ENCODE results near the gene KIAA0825.

Gene KIAA0825

GRCh38 chr5:94618493-94619328, at the start of gene KIAA0825, which contains the start of gene SLF1:
Gene KIAA0825, minus strand, starts transcription at chr5:94618604. Its CDS starts 81,478 bp downstream, at chr5:94537126.
Gene SLF1, plus strand, starts transcription at chr5:94618669. Its CDS starts 10,142 bp downstream, at chr5:94628811.
- TF ChIP-seq GATA2 (IDR thresholded peaks at IDR 0.05; ENCODE audit: low read depth, low read length), result no peak; the same call in 1 of the 2 replicates
- no peak for TF ChIP-seq GATA3 (IDR thresholded peaks at IDR 0.05; ENCODE audit: low read depth, low read length)

- no peak for TF ChIP-seq GATA3 (IDR thresholded peaks at IDR 0.05; ENCODE audit: low read depth, low read length)
- TF ChIP-seq GATA2 (IDR thresholded peaks at IDR 0.05; ENCODE audit: low read depth, low read length), result no peak
Measured at GRCh38 chr5:94667937-94668336, 49.5 kb upstream of the KIAA0825 start.

GRCh38 chr5:94661086-94661485, 42.7 kb upstream of the KIAA0825 start:
- TF ChIP-seq GATA2 (IDR thresholded peaks at IDR 0.05; ENCODE audit: low read depth, low read length) (no peak), GATA3 (IDR thresholded peaks at IDR 0.05; ENCODE audit: low read depth, low read length) (no peak)

- TF ChIP-seq GATA2 (IDR thresholded peaks at IDR 0.05; ENCODE audit: low read depth, low read length), result no peak
- TF ChIP-seq GATA3 (IDR thresholded peaks at IDR 0.05; ENCODE audit: low read depth, low read length), result no peak
Measured at GRCh38 chr5:94660506-94660905, 42.1 kb upstream of the KIAA0825 start.

- TF ChIP-seq GATA3 (IDR thresholded peaks at IDR 0.05; ENCODE audit: low read depth, low read length) (no peak), GATA2 (IDR thresholded peaks at IDR 0.05; ENCODE audit: low read depth, low read length) (no peak)
Measured at GRCh38 chr5:94658272-94658671, 39.9 kb upstream of the KIAA0825 start.

- no peak for TF ChIP-seq GATA2 (IDR thresholded peaks at IDR 0.05; ENCODE audit: low read depth, low read length)
- TF ChIP-seq GATA3 (IDR thresholded peaks at IDR 0.05; ENCODE audit: low read depth, low read length), result no peak
Measured at GRCh38 chr5:94649874-94650273, 31.5 kb upstream of the KIAA0825 start.

GRCh38 chr5:94646758-94647157, 28.4 kb upstream of the KIAA0825 start:
- TF ChIP-seq GATA2 (IDR thresholded peaks at IDR 0.05; ENCODE audit: low read depth, low read length) (no peak), GATA3 (IDR thresholded peaks at IDR 0.05; ENCODE audit: low read depth, low read length) (no peak)

- no peak for TF ChIP-seq GATA2 (IDR thresholded peaks at IDR 0.05; ENCODE audit: low read depth, low read length)
- TF ChIP-seq GATA3 (IDR thresholded peaks at IDR 0.05; ENCODE audit: low read depth, low read length), result no peak
Measured at GRCh38 chr5:94645053-94645452, 26.6 kb upstream of the KIAA0825 start.

- TF ChIP-seq GATA2 (IDR thresholded peaks at IDR 0.05; ENCODE audit: low read depth, low read length) (no peak), GATA3 (IDR thresholded peaks at IDR 0.05; ENCODE audit: low read depth, low read length) (no peak)
Measured at GRCh38 chr5:94640176-94640575, 21.8 kb upstream of the KIAA0825 start.

GRCh38 chr5:94632024-94632423, 13.6 kb upstream of the KIAA0825 start:
- TF ChIP-seq GATA2 (IDR thresholded peaks at IDR 0.05; ENCODE audit: low read depth, low read length) (no peak), GATA3 (IDR thresholded peaks at IDR 0.05; ENCODE audit: low read depth, low read length) (no peak)

GRCh38 chr5:94627191-94627590, 8.8 kb upstream of the KIAA0825 start:
- no peak for TF ChIP-seq GATA3 (IDR thresholded peaks at IDR 0.05; ENCODE audit: low read depth, low read length)
- no peak for TF ChIP-seq GATA2 (IDR thresholded peaks at IDR 0.05; ENCODE audit: low read depth, low read length)

GRCh38 chr5:94623877-94624276, 5.5 kb upstream of the KIAA0825 start:
- TF ChIP-seq GATA3 (IDR thresholded peaks at IDR 0.05; ENCODE audit: low read depth, low read length) (no peak), GATA2 (IDR thresholded peaks at IDR 0.05; ENCODE audit: low read depth, low read length) (no peak)

- TF ChIP-seq GATA3 (IDR thresholded peaks at IDR 0.05; ENCODE audit: low read depth, low read length), result no peak
- TF ChIP-seq GATA2 (IDR thresholded peaks at IDR 0.05; ENCODE audit: low read depth, low read length), result no peak
Measured at GRCh38 chr5:94623011-94623410, 4.6 kb upstream of the KIAA0825 start.

- TF ChIP-seq GATA3 (IDR thresholded peaks at IDR 0.05; ENCODE audit: low read depth, low read length), result no peak
- TF ChIP-seq GATA2 (IDR thresholded peaks at IDR 0.05; ENCODE audit: low read depth, low read length), result no peak
Measured at GRCh38 chr5:94621763-94622162, 3.4 kb upstream of the KIAA0825 start.

- TF ChIP-seq GATA2 (IDR thresholded peaks at IDR 0.05; ENCODE audit: low read depth, low read length), result no peak
- no peak for TF ChIP-seq GATA3 (IDR thresholded peaks at IDR 0.05; ENCODE audit: low read depth, low read length)
Measured at GRCh38 chr5:94620256-94620655, 1.9 kb upstream of the KIAA0825 start.
